Anterior cingulate cortex (tissue), 58 donors: Measurements from ENCODE around the gene SEZ6L2.
A peak's percentile ranks its signal among the peaks of the same experiment; 100 is the strongest.
"Not testable (repeated sequence)": the region's sequence is repeated elsewhere in the genome, so short reads cannot be mapped to it uniquely, and the experiment has no call there.

Experiments used
- DNase-seq, 58 donors: peaks; one replicate each; lab custom pipeline; 2025; lab: John Stamatoyannopoulos, UW

The SEZ6L2 gene

GRCh38 chr16:29891525-29892457 lies 7.6 kb downstream of the SEZ6L2 start:
- no peak for DNase-seq

GRCh38 chr16:29889372-29889771 lies 10.0 kb downstream of the SEZ6L2 start:
- not testable (repeated sequence) for DNase-seq

GRCh38 chr16:29883987-29884386 lies 15.4 kb downstream of the SEZ6L2 start:
- DNase-seq = no peak

GRCh38 chr16:29881050-29881449 lies 18.3 kb downstream of the SEZ6L2 start:
- no peak for DNase-seq

- no peak for DNase-seq
Measured at GRCh38 chr16:29878172-29878571, 21.2 kb downstream of the SEZ6L2 start.

GRCh38 chr16:29877266-29877961 lies 21.9 kb downstream of the SEZ6L2 start:
- peak in 13 of 58 donors; percentile 7 to 59 (median 27) for DNase-seq

- no peak for DNase-seq
Measured at GRCh38 chr16:29876594-29877249, 22.6 kb downstream of the SEZ6L2 start.

GRCh38 chr16:29876217-29876593 lies 23.1 kb downstream of the SEZ6L2 start:
- DNase-seq = no peak

GRCh38 chr16:29875206-29875605 lies 24.1 kb downstream of the SEZ6L2 start:
- DNase-seq = no peak

- no peak for DNase-seq
Measured at GRCh38 chr16:29873319-29873718, 26.0 kb downstream of the SEZ6L2 start.

GRCh38 chr16:29871822-29872546 lies 27.4 kb downstream of the SEZ6L2 start:
- no peak for DNase-seq

GRCh38 chr16:29869067-29869466 lies 30.3 kb downstream of the SEZ6L2 start:
- DNase-seq = not testable (repeated sequence)

- DNase-seq = no peak
Measured at GRCh38 chr16:29868396-29869009, 30.8 kb downstream of the SEZ6L2 start.

GRCh38 chr16:29864205-29864604 lies 35.1 kb downstream of the SEZ6L2 start:
- no peak for DNase-seq

- DNase-seq = no peak
Measured at GRCh38 chr16:29863669-29863984, 35.7 kb downstream of the SEZ6L2 start.

- peak; percentile 35 to 97 (median 91) for DNase-seq
Measured at GRCh38 chr16:29862884-29863668, 36.3 kb downstream of the SEZ6L2 start, which contains the start of gene CDIPT. Gene CDIPT, minus strand, starts transcription at chr16:29863226. Its CDS starts 369 bp downstream, at chr16:29862857.

- peak in 16 of 58 donors; percentile 10 to 57 (median 36) for DNase-seq
Measured at GRCh38 chr16:29862383-29862883, 36.9 kb downstream of the SEZ6L2 start.

- no peak for DNase-seq
Measured at GRCh38 chr16:29860218-29860617, 39.1 kb downstream of the SEZ6L2 start.

- no peak for DNase-seq
Measured at GRCh38 chr16:29858974-29859373, 40.4 kb downstream of the SEZ6L2 start.
